Neural crest cell (in vitro differentiated cells): Measurements from ENCODE around the gene KIF19. TPM values are rescaled to one million over a fixed set of nuclear protein-coding genes. Genes with fewer than 3 reads are reported as not detected.
"Not testable (repeated sequence)": the region's sequence is repeated elsewhere in the genome, so short reads cannot be mapped to it uniquely, and the experiment has no call there.

Experiments
- DNase-seq: peaks from one replicate; pipeline ENCODE4 v3.0.0; 2021; ENCODE audit warnings: low read depth, mixed read lengths, low spot score
- H3K27ac Mint-ChIP-seq: one replicate; pipeline ENCODE4 v1.8.0; 2021; ENCODE audit warnings: mild to moderate bottlenecking, mixed read lengths; ENCODE audit not compliant: unreplicated experiment
- H3K27me3 Mint-ChIP-seq: 2 replicates; pipeline ENCODE4 v1.8.0; 2021; ENCODE audit warnings: low read depth, mild to moderate bottlenecking, mixed read lengths
- H3K36me3 Mint-ChIP-seq: 2 replicates; pipeline ENCODE4 v1.8.0; 2021; ENCODE audit warnings: low read depth, mild to moderate bottlenecking, mixed read lengths
- H3K4me1 Mint-ChIP-seq: 2 replicates; pipeline ENCODE4 v1.8.0; 2021; ENCODE audit warnings: mixed read lengths
- H3K4me3 Mint-ChIP-seq: one replicate; pipeline ENCODE4 v1.8.0; 2021; ENCODE audit warnings: mild to moderate bottlenecking, mixed read lengths
- H3K9me3 Mint-ChIP-seq: 2 replicates; pipeline ENCODE4 v1.8.0; 2021; ENCODE audit warnings: mixed read lengths
- CTCF ChIP-seq: fragments of 200-600 bp; sonication (generic); conservative IDR thresholded peaks from 2 replicates; pipeline ENCODE4 v1.5.0; 2021; ENCODE audit warnings: antibody characterized with exemption, mild to moderate bottlenecking
- total RNA-seq: library from RNA; stranded (reverse); gene quantifications from 2 replicates; pipeline ENCODE4 v1.2.1, GENCODE V29; 2021

The KIF19 gene
- total RNA-seq, 1 donor from 2014 or later = 0.63 TPM

DNA sequence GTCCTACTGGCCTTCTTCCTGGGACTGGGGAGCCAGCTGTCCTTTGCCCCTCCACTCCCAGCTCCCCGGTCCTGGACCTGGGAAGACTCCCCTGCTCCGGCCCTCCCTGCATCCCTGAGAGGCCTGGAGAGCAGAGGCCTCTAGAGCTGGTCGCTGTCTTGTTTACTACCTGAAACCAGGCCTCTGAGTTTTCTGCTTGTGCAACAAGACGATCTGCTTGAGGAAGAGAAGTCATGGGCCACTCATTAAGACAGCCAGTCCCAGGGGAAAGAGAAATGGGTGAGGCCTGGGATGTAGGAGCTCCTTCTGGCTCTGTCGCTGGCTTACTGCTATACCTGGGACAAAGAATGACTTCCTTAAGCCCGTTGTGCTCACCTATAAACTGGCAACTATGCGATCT is 76.0 kb downstream of the KIF19 start:
- Mint-ChIP-seq H3K4me3 (no peak overlapping the region), H3K4me1 (peaks cover 10% of the 10 kb centered on the region), H3K27ac (no peak overlapping the region), H3K36me3 (no peaks in the 10 kb centered on the region), H3K9me3 (no peaks in the 10 kb centered on the region), H3K27me3 (no peaks in the 10 kb centered on the region)
- no peak for TF ChIP-seq CTCF
- no peak for DNase-seq

- H3K4me3 Mint-ChIP-seq = no peak overlapping the region
- no peaks in the 10 kb centered on the region for H3K9me3 Mint-ChIP-seq
- peaks cover 10% of the 10 kb centered on the region for H3K4me1 Mint-ChIP-seq
- H3K27me3 Mint-ChIP-seq = no peaks in the 10 kb centered on the region
- peak overlapping the region; percentile 50 for H3K27ac Mint-ChIP-seq
- H3K36me3 Mint-ChIP-seq = no peaks in the 10 kb centered on the region
- no peak for DNase-seq
- TF ChIP-seq CTCF = no peak
These were observed 77.6 kb downstream of the KIF19 start for GRCh38 chr17:74403512-74404137.

DNA sequence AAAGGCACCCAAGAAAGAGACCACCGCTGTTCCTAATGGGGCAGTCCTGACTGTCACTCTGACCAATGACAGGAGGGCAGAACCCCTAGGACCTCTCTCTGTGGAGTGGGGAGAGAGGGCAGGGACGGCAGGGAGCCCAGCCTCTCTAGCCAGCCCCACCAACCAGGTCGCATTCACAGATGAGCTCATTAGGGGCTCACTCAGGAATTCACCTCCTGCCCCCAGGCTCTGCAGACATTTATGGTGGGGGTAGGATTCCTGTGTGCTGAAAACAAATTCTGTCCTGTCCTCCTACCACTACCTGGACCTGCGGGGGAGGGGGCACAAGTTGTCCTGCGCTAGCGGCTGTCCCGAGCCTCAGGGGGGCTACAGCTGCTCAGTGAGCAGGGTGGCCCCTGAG is 78.2 kb downstream of the KIF19 start:
- Mint-ChIP-seq H3K9me3 (no peaks in the 10 kb centered on the region), H3K4me1 (peaks cover 10% of the 10 kb centered on the region), H3K27me3 (no peaks in the 10 kb centered on the region), H3K36me3 (no peaks in the 10 kb centered on the region), H3K4me3 (no peak overlapping the region), H3K27ac (peak overlapping the region; percentile 50)
- DNase-seq = no peak
- no peak for TF ChIP-seq CTCF

DNA sequence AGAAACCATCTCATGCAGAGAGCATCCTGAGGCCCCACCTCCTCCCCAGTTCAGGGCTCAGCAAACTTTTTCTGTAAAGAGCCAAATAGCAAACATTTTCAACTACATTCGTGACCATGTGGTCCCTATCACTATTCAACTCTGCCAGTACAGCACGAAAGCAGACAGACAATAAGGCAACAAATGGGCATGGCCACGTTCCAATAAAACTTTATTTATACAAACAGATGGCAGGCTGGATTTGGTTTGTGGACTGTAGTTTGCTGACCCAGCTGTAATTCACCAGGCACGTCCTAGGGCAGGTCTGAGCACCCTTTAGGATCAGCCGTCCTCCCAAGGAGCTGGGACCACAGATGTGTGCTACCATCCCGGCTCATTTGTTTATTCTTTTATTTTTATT is 78.8 kb downstream of the KIF19 start:
- H3K9me3 Mint-ChIP-seq = no peaks in the 10 kb centered on the region
- H3K36me3 Mint-ChIP-seq = no peaks in the 10 kb centered on the region
- no peak overlapping the region for H3K4me3 Mint-ChIP-seq
- no peak overlapping the region for H3K27ac Mint-ChIP-seq
- no peak for DNase-seq
- no peak for TF ChIP-seq CTCF
- no peaks in the 10 kb centered on the region for H3K27me3 Mint-ChIP-seq
- H3K4me1 Mint-ChIP-seq = peaks cover 10% of the 10 kb centered on the region

DNA sequence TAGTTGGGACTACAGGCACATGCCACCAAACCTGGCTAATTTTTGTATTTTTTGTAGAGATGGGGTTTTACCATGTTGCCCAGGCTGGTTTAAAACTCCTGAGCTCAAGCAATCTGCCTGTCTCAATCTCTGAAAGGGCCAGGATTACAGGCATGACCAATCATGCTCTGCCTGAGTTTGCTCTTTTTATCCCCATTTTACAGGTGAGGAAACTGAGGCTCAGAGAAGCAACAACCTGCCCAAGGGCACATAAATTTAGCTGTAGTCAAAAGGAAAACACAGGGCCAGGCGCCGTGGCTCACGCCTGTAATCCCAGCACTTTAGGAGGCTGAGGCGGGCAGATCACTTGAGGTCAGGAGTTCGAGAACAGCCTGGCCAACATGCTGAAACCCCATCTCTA is 79.3 kb downstream of the KIF19 start:
- not testable (repeated sequence) for DNase-seq, H3K27me3 Mint-ChIP-seq, H3K9me3 Mint-ChIP-seq, H3K4me3 Mint-ChIP-seq, H3K27ac Mint-ChIP-seq, H3K36me3 Mint-ChIP-seq
- H3K4me1 Mint-ChIP-seq = peaks cover 10% of the 10 kb centered on the region

Other genes starting within 250 kb of the KIF19 start
- 967 and 1,042 TPM in 2 replicates for gene RPL38, start 122.5 kb upstream of the KIF19 start, total RNA-seq
- gene TTYH2, start 112.7 kb upstream of the KIF19 start, total RNA-seq = 2.4 and 3.0 TPM in 2 replicates
- gene DNAI2, start 52.0 kb upstream of the KIF19 start, total RNA-seq = not detected in 2 replicates
- gene BTBD17, start 35.6 kb downstream of the KIF19 start, total RNA-seq = 12.3 and 12.7 TPM in 2 replicates
- 0.23 TPM in 1 of 2 replicates, not detected in the other for gene GPR142, start 41.3 kb downstream of the KIF19 start, total RNA-seq
- gene GPRC5C, start 105.9 kb downstream of the KIF19 start, total RNA-seq = 3.1 and 4.6 TPM in 2 replicates
- gene CD300A, start 140.4 kb downstream of the KIF19 start, total RNA-seq = not detected in 2 replicates
- not detected in 2 replicates for gene CD300LB, start 205.2 kb downstream of the KIF19 start, total RNA-seq
- not detected in 2 replicates for gene CD300C, start 219.9 kb downstream of the KIF19 start, total RNA-seq
- gene CD300H, start 241.3 kb downstream of the KIF19 start, total RNA-seq = not detected in 2 replicates